ENCODE results near the gene SORCS2.

DNA sequence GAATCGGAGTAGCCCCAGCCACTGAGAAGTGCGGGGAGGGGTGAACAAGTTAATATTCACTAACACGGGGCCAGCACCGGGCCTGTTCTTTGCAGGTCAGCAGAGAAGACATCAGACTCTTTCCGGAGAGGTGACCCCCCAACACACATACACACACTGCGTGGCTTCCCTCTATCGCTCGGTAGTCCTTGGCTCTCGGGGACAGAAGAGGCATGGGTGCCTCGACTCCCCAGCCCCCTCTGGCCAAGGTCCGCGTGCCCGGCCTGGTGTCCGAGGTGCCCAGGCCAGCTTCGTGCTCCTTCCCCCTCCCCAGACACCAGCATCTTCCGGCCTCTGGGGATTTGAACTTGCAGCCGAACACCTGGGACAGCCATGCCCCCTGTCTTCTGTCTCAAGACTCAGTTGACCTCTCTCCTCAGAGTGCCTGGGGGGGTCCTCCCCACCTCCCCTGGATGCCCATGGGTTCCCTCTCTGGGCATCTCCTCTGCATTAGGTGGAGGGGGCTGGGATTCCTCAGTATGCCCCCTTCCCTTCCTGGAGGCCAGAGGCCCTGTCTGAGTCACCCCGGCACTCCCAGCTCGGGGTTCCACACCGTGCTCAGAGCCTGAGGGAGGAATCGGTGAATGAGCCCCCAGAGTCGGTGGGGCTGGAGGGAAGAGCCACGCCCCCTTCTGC is 104.5 kb downstream of the SORCS2 start:
- TF ChIP-seq, protein P1, sequence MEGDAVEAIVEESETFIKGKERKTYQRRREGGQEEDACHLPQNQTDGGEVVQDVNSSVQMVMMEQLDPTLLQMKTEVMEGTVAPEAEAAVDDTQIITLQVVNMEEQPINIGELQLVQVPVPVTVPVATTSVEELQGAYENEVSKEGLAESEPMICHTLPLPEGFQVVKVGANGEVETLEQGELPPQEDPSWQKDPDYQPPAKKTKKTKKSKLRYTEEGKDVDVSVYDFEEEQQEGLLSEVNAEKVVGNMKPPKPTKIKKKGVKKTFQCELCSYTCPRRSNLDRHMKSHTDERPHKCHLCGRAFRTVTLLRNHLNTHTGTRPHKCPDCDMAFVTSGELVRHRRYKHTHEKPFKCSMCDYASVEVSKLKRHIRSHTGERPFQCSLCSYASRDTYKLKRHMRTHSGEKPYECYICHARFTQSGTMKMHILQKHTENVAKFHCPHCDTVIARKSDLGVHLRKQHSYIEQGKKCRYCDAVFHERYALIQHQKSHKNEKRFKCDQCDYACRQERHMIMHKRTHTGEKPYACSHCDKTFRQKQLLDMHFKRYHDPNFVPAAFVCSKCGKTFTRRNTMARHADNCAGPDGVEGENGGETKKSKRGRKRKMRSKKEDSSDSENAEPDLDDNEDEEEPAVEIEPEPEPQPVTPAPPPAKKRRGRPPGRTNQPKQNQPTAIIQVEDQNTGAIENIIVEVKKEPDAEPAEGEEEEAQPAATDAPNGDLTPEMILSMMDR (IDR thresholded peaks at IDR 0.05; ENCODE audit: insufficient read depth, low read depth, low read length) = no peak
- no peak for TF ChIP-seq EZH2 (IDR thresholded peaks at IDR 0.05; ENCODE audit: insufficient read depth, low read length)

All from astrocyte (in vitro differentiated cells and primary cell).